Measurements from ENCODE around the gene FANCE.

FANCE gene

DNA sequence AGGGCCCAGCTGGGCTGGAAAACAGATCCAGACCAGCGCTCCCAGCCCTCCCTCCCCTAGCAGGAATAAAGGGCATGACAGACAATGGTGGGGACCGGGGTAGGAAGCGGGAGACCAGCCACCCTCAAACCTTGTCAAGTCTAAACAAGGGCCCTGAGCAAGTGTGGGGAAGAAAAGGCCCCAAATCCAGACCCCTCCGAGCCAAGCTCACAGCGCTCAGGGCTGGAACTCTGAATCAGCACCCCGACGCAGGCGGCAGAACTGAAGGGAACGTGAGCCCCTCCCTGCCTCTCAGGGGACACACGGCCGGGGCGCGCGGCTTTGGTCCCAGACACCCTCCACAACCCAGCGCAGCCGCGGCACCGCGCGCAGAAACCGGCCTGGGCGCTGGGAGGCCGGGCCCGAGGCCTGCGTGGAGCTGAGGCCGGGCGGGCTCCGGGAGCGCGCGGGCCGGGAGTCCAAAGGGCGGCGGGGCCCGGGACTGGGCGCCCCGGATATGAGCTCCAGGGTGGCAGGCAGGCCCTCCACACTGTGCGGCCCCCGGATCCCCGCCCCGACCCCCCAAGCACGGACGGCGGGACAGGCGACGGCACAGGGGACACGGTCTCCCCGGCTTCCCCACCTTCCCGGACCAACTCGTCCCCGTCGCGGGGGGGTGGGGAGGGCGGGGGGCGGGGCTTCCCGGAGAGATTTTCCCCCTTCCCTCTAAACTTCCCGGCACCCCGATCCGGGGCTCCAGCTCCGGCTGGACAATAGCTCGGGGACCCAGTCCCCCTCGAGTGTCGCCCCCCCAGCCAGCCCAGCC, 44.1 kb downstream of the FANCE start:
- Histone ChIP-seq H3K27me3 (ENCODE audit: insufficient read depth, low read length) (no peaks in the 10 kb centered on the region), H3K9me3 (ENCODE audit: low read length) (no peaks in the 10 kb centered on the region), H3K4me3 (ENCODE audit: low read length) (peak overlapping the region; percentile 56), H2AFZ (ENCODE audit: low read depth, low read length) (no peak overlapping the region), H3K4me1 (ENCODE audit: insufficient read depth, low read length) (peaks cover 56% of the 10 kb centered on the region), H3K36me3 (ENCODE audit: insufficient read depth, low read length) (no peaks in the 10 kb centered on the region)

DNA sequence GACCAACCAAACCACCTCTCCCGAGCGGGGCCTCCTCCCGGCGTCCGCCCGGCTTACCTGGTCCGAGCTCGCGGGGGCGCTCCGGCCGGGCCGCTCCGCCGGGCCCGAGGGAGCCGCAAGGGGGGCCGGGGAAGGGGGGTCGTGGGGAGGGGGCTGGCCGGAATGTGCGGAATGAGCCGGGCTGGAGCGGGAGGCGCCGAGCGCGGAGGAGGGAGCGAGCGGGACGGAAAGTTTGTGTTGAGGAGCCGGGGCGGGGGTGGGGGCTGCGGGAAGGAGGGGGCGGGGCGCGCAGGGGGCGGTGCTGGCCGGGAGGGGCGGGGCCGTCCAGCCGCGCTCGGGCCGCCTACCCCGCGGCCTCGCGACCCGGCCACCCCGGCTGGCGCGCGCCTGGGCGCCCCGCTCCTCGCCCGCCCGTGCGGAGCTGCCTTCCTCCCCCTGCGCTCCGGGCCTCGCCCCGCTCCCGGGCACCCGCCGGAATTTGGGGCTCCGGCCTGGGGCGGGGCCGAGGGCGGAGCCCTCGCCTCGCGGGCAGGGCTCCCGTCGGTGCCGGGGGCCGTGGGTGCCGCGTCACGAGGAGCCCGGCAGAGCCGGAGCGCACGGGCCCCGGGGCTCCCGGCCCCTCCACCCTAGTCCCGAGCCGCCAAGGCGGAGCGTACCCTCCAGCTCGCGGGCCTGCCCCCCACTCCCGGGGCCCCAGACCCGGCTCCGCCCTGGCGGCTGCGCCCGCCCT, 44.9 kb downstream of the FANCE start, which contains the start of gene TEAD3:
Gene TEAD3 (minus strand): TSS at position 239 of the 730 bp plus-strand sequence.
- Histone ChIP-seq H3K36me3 (ENCODE audit: insufficient read depth, low read length) (no peaks in the 10 kb centered on the region), H3K9me3 (ENCODE audit: low read length) (no peaks in the 10 kb centered on the region), H3K4me1 (ENCODE audit: insufficient read depth, low read length) (peaks cover 48% of the 10 kb centered on the region), H2AFZ (ENCODE audit: low read depth, low read length) (peak within 1 kb of the TSS; percentile 96), H3K27me3 (ENCODE audit: insufficient read depth, low read length) (no peaks in the 10 kb centered on the region), H3K4me3 (ENCODE audit: low read length) (peak within 1 kb of the TSS; percentile 56)

DNA sequence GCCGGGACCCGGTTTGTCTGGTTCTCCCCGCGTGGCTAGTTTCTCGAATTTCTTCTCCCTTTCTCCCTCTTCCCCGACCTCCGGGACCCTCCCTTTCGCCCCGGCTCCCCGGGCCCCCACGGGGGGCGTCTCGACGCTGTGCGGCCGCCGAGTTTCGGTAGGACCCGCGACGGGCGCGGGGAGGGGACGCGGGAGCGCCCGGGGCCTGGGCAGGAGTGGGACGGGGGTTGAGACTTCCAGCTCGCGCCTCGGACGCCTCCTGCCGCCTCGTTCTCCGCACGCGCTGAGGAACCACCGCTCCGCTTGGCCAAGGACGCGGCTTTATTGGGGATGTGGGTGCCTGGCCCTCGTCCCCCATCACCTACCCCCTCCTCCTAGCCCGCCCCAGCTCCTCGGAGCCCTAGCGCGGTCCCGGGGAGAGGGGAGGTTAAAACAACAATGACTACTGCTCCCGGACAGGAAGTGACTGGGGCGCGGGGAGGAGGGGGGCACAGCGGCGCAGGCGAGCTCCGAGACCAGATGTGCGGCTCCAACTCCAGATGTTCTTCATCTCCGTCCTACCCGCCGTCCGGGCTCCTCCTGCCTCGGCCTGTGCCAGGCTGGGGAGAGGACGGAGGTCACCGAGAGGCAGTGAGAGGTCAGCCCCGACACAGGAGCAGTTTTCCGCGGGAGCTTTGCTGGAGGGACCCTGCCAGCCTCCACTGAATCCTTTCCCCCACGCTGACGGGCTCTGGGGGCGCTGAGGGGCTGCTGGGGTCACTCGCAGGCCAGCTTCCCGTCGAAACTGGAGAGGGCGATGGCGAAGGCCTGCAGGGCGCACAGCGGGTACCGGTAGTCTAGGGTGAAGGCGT, 45.7 kb downstream of the FANCE start:
- H3K36me3 ChIP-seq (ENCODE audit: insufficient read depth, low read length): no peaks in the 10 kb centered on the region
- no peaks in the 10 kb centered on the region for H3K27me3 ChIP-seq (ENCODE audit: insufficient read depth, low read length)
- peak overlapping the region; percentile 96 for H2AFZ ChIP-seq (ENCODE audit: low read depth, low read length)
- H3K4me1 ChIP-seq (ENCODE audit: insufficient read depth, low read length): peaks cover 40% of the 10 kb centered on the region
- no peaks in the 10 kb centered on the region for H3K9me3 ChIP-seq (ENCODE audit: low read length)
- peak overlapping the region; percentile 56 for H3K4me3 ChIP-seq (ENCODE audit: low read length)

DNA sequence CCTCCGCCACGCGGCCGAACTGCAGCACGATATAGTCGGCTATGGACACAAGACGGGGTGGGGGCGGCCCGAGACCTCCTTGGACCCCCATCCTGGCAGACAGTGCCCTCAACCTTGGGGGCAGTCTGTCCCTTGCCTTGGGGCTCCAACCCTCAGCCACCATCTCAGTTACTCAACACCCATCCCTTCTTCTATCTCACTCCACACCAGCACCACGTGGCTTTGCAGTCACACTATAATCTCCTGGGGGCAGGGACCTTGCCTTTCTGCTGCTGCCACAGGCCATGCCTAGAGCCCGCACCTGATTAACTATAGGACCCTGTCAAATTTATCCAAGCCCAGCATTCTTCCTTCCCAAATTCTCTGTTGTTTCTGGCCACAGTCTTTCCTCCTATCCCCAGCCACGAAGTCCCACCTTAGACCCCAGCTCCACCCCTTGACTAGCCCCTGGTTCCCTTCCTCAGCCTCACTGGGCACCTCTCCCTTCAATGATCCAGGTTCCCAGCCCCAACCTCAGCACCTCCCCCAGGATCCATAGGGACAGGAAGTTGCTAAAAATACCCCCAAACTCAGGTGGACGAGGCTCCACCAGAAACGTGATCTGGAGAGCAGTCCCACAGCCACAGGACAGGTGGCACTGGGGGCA, 46.4 kb downstream of the FANCE start:
- Histone ChIP-seq H3K9me3 (ENCODE audit: low read length) (no peaks in the 10 kb centered on the region), H2AFZ (ENCODE audit: low read depth, low read length) (no peak overlapping the region), H3K4me3 (ENCODE audit: low read length) (peak overlapping the region; percentile 56), H3K27me3 (ENCODE audit: insufficient read depth, low read length) (no peaks in the 10 kb centered on the region), H3K4me1 (ENCODE audit: insufficient read depth, low read length) (peaks cover 33% of the 10 kb centered on the region), H3K36me3 (ENCODE audit: insufficient read depth, low read length) (no peaks in the 10 kb centered on the region)

DNA sequence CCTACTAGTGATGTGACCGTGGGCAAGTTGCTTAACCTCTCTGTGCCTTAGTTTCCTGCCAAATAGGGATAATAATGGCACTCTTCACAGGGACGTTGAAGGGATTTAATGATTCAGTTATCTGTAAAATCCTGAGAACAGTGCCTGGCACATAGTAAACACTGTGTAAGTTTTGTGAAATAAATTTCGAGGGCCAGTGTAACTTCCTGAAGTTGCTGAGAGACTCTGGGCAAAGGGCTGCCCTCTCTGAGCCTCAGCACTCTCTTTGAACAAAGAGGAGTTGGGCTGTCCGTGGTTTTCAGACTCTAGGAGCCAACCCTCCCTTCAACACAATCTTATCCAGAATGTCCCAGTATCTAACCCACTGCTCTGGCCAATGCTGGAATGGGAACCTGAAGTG, 47.2 kb downstream of the FANCE start:
- H3K4me1 ChIP-seq (ENCODE audit: insufficient read depth, low read length): peaks cover 25% of the 10 kb centered on the region
- no peaks in the 10 kb centered on the region for H3K9me3 ChIP-seq (ENCODE audit: low read length)
- no peak overlapping the region for H2AFZ ChIP-seq (ENCODE audit: low read depth, low read length)
- H3K36me3 ChIP-seq (ENCODE audit: insufficient read depth, low read length): no peaks in the 10 kb centered on the region
- H3K27me3 ChIP-seq (ENCODE audit: insufficient read depth, low read length): no peaks in the 10 kb centered on the region
- no peak overlapping the region for H3K4me3 ChIP-seq (ENCODE audit: low read length)

DNA sequence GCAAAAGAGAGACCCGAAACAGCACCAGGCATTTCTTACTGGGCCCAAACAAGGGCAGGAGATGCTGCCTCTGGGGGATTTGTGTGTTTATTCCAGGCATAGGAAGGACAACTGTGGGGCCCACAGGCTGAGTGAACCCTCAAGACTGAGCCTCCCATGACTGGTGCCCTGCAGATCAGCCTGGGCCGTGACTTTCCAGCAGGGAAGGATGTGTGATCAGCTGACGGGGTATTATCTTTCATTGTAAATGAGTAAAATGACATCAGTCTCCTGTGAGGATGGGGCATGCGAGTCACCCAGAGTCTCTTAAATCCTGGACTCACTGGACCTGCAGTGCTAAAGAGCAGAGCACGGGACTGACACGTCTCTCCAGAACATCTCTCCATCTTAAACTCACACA, 48.6 kb downstream of the FANCE start:
- H3K9me3 ChIP-seq (ENCODE audit: low read length): no peaks in the 10 kb centered on the region
- no peak overlapping the region for H3K4me3 ChIP-seq (ENCODE audit: low read length)
- no peaks in the 10 kb centered on the region for H3K27me3 ChIP-seq (ENCODE audit: insufficient read depth, low read length)
- H2AFZ ChIP-seq (ENCODE audit: low read depth, low read length): no peak overlapping the region
- no peaks in the 10 kb centered on the region for H3K36me3 ChIP-seq (ENCODE audit: insufficient read depth, low read length)
- peaks cover 12% of the 10 kb centered on the region for H3K4me1 ChIP-seq (ENCODE audit: insufficient read depth, low read length)

DNA sequence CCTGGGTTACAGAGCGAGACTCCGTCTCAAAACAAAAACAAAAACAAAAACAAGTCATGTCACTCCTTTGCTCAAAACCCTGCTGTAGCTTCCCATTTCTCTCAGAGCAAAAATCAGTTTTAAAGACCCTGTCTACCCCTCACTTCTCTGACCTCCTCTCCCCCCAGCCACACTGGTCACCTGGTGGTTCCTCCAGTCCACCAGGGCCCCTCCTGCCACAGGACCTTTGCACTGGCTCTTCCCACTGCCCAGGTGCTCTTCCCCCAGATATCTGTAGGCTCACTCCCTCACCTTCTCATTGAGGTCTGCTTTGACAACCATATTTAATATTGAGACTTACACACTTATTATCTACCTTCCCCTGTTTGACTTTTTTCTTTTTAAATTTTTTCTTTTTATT, 49.6 kb downstream of the FANCE start:
- Histone ChIP-seq H3K36me3 (ENCODE audit: insufficient read depth, low read length) (no peaks in the 10 kb centered on the region), H3K4me1 (ENCODE audit: insufficient read depth, low read length) (peaks cover 11% of the 10 kb centered on the region), H3K27me3 (ENCODE audit: insufficient read depth, low read length) (no peaks in the 10 kb centered on the region), H2AFZ (ENCODE audit: low read depth, low read length) (no peak overlapping the region), H3K9me3 (ENCODE audit: low read length) (no peaks in the 10 kb centered on the region), H3K4me3 (ENCODE audit: low read length) (no peak overlapping the region)

DNA sequence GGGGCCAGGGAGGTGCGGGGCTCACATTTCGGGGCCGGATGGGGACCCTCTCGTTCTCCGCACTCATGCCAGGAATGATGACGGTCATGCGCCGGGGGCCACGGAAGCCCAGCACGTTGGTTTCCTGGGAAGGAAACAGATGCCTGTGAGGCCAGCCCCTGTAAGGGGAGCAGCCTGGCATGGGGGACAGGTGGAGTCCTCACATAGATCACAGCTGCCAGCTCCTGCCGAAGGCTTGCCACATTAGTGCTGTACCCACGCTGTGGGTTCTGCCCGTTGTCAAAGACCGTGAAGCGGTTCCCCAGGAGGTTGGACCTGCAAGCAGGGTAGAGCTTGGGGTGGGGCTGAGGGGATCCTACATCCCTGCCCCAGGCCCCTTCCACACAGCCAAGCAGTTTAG, 51.4 kb downstream of the FANCE start:
- no peaks in the 10 kb centered on the region for H3K9me3 ChIP-seq (ENCODE audit: low read length)
- H3K4me1 ChIP-seq (ENCODE audit: insufficient read depth, low read length): peaks cover 16% of the 10 kb centered on the region
- no peaks in the 10 kb centered on the region for H3K36me3 ChIP-seq (ENCODE audit: insufficient read depth, low read length)
- no peaks in the 10 kb centered on the region for H3K27me3 ChIP-seq (ENCODE audit: insufficient read depth, low read length)
- no peak overlapping the region for H3K4me3 ChIP-seq (ENCODE audit: low read length)
- H2AFZ ChIP-seq (ENCODE audit: low read depth, low read length): no peak overlapping the region

DNA sequence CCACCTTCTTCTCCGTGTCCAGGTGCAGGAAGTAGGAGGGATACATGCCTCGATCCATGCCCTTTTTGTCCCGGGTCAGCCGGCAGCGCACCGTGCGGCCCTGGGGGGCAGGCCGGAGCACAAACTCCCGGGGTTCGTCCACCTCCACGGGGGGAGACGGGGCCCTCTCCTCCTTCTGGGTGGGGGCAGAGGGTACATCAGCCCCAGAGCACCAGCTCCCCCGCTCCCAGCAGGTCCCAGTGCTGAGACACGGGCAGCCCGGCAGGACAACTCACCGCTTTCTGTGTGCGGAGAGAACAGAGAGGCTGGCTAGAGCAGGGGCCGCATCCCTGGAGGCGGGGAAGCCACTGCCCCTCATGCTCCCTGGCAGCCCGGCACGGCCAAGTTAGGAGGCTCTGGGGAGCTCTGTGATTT, 53.9 kb downstream of the FANCE start:
- H3K9me3 ChIP-seq (ENCODE audit: low read length): no peaks in the 10 kb centered on the region
- H3K4me3 ChIP-seq (ENCODE audit: low read length): no peak overlapping the region
- no peak overlapping the region for H2AFZ ChIP-seq (ENCODE audit: low read depth, low read length)
- H3K27me3 ChIP-seq (ENCODE audit: insufficient read depth, low read length): peaks cover 5% of the 10 kb centered on the region
- no peaks in the 10 kb centered on the region for H3K36me3 ChIP-seq (ENCODE audit: insufficient read depth, low read length)
- peaks cover 12% of the 10 kb centered on the region for H3K4me1 ChIP-seq (ENCODE audit: insufficient read depth, low read length)

DNA sequence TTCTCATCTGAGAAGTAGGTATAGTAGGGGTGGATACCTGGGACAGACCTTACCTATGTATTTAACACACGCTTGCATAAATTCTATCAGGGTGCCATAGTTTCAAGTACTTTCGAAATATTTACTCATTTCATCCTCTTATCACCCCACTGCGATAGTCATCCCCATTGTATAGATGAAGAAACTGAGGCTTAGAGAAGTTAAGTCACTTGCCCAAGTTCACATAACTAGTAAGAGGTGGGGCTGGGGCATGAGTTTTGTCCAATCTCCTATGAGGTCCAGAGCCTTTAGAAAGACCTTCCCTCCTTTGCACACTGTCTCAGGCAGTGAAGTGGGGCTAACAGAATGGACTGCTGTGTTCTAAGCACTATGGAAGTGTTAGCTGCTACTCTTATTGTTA, 54.4 kb downstream of the FANCE start:
- peaks cover 10% of the 10 kb centered on the region for H3K27me3 ChIP-seq (ENCODE audit: insufficient read depth, low read length)
- no peaks in the 10 kb centered on the region for H3K9me3 ChIP-seq (ENCODE audit: low read length)
- H3K36me3 ChIP-seq (ENCODE audit: insufficient read depth, low read length): no peaks in the 10 kb centered on the region
- peaks cover 10% of the 10 kb centered on the region for H3K4me1 ChIP-seq (ENCODE audit: insufficient read depth, low read length)
- H3K4me3 ChIP-seq (ENCODE audit: low read length): no peak overlapping the region
- no peak overlapping the region for H2AFZ ChIP-seq (ENCODE audit: low read depth, low read length)

DNA sequence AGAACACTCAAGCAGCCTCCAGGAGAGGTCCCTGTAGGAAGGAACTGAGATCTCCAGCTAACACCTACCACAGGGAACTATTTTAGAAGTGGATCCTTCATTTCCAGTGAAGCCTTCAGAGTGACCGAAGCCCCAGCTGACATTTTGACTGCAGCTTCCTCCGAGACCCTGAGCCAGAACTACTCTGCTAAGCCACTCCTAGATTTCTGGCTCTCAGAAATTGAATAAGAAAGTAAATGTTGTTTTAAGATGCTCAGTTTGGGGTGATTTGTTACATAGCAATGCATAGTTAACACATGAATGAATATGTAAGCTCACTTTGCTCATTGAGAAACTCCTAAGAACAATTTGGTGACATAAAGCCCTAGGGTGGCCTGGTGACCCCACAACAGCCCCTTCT, 55.1 kb downstream of the FANCE start:
- Histone ChIP-seq H3K36me3 (ENCODE audit: insufficient read depth, low read length) (no peaks in the 10 kb centered on the region), H3K4me1 (ENCODE audit: insufficient read depth, low read length) (peaks cover 10% of the 10 kb centered on the region), H3K27me3 (ENCODE audit: insufficient read depth, low read length) (peaks cover 10% of the 10 kb centered on the region), H2AFZ (ENCODE audit: low read depth, low read length) (no peak overlapping the region), H3K9me3 (ENCODE audit: low read length) (no peaks in the 10 kb centered on the region), H3K4me3 (ENCODE audit: low read length) (no peak overlapping the region)

DNA sequence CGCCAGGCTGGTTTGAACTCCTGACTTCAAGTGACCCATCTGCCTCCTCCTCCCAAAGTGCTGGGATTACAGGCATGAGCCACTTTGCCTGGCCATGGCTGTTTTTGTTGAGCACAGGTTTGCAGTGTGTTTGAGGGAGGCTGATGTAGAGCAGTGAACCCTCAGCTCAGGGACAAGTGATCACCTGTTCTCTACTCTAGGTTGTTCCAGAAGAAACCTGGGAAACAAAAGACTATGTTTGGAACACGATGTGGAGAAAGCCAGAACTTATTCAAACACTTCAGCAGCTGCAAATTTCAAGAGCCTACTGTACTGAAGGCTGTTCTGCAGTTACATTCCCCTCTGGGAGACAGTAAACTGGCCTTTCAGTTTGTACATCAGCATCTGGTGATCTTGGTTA, 55.9 kb downstream of the FANCE start:
- Histone ChIP-seq H2AFZ (ENCODE audit: low read depth, low read length) (no peak overlapping the region), H3K27me3 (ENCODE audit: insufficient read depth, low read length) (peaks cover 15% of the 10 kb centered on the region), H3K4me1 (ENCODE audit: insufficient read depth, low read length) (peaks cover 10% of the 10 kb centered on the region), H3K36me3 (ENCODE audit: insufficient read depth, low read length) (no peaks in the 10 kb centered on the region), H3K4me3 (ENCODE audit: low read length) (no peak overlapping the region), H3K9me3 (ENCODE audit: low read length) (no peaks in the 10 kb centered on the region)
